Lung microvascular endothelial cell (primary cell): ENCODE results near the gene MORC1. TPM values are rescaled to one million over a fixed set of nuclear protein-coding genes. Genes with fewer than 3 reads are reported as not detected.
"Not testable (repeated sequence)": the region's sequence is repeated elsewhere in the genome, so short reads cannot be mapped to it uniquely, and the experiment has no call there.

Experiments
- DNase-seq, 2 donors: peaks; one replicate each; pipeline versions ENCODE4 v3.0.0 to v3.0.0-alpha.2; 2010; ENCODE audit warnings: low read depth in 2 of 2
- total RNA-seq: library from RNA; depleted of rRNA; stranded (reverse); fragments of >200 nt; gene quantifications from 2 replicates; pipeline ENCODE4 v1.2.1, GENCODE V29; 2014

MORC1 gene, protein sequence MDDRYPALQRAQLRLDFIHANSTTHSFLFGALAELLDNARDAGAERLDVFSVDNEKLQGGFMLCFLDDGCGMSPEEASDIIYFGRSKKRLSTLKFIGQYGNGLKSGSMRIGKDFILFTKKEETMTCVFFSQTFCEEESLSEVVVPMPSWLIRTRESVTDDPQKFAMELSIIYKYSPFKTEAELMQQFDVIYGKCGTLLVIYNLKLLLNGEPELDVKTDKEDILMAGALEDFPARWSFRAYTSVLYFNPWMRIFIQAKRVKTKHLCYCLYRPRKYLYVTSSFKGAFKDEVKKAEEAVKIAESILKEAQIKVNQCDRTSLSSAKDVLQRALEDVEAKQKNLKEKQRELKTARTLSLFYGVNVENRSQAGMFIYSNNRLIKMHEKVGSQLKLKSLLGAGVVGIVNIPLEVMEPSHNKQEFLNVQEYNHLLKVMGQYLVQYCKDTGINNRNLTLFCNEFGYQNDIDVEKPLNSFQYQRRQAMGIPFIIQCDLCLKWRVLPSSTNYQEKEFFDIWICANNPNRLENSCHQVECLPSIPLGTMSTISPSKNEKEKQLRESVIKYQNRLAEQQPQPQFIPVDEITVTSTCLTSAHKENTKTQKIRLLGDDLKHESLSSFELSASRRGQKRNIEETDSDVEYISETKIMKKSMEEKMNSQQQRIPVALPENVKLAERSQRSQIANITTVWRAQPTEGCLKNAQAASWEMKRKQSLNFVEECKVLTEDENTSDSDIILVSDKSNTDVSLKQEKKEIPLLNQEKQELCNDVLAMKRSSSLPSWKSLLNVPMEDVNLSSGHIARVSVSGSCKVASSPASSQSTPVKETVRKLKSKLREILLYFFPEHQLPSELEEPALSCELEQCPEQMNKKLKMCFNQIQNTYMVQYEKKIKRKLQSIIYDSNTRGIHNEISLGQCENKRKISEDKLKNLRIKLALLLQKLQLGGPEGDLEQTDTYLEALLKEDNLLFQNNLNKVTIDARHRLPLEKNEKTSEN
- not detected in 2 replicates for total RNA-seq

DNA sequence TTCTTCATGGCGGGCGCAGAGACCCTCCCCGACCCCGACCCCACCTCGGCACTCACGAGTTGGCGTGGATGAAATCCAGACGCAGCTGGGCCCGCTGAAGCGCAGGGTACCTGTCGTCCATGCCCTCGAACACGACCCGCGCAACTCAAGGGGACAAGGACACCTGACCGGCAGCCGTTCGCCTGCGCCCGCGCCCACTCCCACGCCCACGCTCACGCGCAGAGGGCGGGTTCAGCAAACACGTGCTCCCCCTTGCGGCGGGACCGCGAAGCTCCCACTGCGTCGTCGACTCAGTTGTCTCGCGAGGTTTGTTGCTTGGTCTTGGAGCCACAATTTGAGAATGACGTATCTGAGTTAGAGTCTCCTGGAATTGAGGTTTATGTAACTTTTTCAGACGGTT, at the start of gene MORC1:
Gene MORC1, minus strand, starts transcription at position 196 of the 400 bp plus-strand sequence. Its CDS starts 75 bp downstream, at position 121.
- no peak for DNase-seq

- DNase-seq: no peak
Measured at GRCh38 chr3:109165905-109166304, 48.0 kb upstream of the MORC1 start.

- no peak for DNase-seq
Measured at GRCh38 chr3:109161487-109162123, 43.7 kb upstream of the MORC1 start.

GRCh38 chr3:109155828-109156227, 37.9 kb upstream of the MORC1 start:
- DNase-seq: no peak

- DNase-seq: no peak
Measured at GRCh38 chr3:109154979-109155378, 37.0 kb upstream of the MORC1 start.

DNA sequence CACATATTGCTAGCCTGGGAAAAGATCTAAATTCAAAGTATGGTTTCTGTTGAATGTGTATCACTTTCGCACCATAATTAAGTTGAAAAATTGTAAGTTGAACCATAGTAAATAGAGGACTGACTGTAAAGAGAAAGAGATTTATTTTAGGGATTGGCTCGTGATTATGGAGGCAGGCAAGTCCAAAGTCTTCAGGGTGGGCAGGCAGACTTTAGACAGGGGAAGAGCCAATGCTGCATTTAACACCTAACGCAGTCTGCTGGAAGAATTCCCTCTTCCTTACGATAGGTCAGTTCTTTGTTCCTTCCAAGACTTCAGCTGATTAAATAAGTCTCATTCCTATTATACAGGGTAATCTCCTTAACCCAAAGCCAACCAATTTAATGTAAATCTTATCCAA, 34.4 kb upstream of the MORC1 start:
- DNase-seq: no peak

DNA sequence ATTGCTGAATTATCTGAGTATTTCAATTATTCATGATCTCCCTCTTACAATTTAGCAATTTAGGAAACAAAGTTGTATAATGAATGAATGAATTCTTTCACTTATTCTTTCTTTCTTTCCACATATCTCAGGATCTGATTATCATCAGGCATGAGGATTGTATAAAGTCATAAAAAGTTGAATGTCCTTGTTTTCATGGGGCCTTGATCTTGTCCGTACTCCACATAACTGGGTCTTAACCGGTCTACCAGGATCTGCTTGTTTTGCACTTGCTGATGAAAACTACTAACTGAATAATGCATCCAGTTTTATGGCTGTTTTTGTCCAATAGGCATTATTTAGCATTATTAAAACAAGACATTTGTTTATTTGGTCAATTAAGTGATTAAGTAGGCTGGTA, 31.1 kb upstream of the MORC1 start:
- DNase-seq: no peak

DNA sequence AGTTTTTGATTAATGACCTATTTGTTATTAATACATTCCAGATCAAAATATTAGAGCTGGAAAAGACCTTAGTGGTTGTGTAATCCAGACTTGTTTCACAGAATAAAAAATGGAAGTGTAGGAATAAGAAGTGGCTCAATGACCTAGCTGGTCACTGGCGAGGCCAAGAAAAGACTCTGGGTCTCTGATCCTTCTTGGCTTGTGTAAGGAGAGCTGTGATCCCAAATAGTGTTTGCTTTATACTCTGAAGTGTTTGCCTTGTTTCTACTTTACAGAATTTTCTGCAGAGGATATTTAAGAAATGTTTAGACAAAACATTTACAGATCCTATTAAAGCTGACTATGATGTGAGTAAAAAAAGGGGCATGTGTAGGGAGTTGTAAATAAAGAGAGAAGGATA, 25.7 kb upstream of the MORC1 start:
- DNase-seq: no peak

GRCh38 chr3:109140318-109140717, 22.4 kb upstream of the MORC1 start:
- DNase-seq: no peak

- DNase-seq: no peak
Measured at GRCh38 chr3:109137761-109138160, 19.8 kb upstream of the MORC1 start.

GRCh38 chr3:109136523-109136922, 18.6 kb upstream of the MORC1 start, which contains the start of gene C3orf85:
Gene C3orf85, plus strand, starts transcription at chr3:109136719. Its CDS starts 129 bp downstream, at chr3:109136848.
- DNase-seq: no peak

DNA sequence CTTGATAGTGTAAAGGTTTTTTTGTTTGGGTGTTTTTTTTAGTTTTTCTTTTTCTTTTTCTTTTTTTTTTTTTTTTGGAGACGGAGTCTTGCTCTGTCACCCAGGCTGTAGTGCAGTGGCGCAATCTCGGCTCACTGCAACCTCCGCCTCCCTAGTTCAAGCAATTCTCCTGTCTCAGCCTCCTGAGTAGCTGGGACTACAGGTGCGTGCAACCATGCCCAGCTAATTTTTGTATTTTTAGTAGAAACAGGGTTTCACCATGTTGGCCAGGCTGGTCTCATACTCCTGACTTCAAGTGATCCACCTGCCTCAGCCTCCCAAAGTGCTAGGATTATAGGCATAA, 15.5 kb upstream of the MORC1 start:
- not testable (repeated sequence) for DNase-seq

DNA sequence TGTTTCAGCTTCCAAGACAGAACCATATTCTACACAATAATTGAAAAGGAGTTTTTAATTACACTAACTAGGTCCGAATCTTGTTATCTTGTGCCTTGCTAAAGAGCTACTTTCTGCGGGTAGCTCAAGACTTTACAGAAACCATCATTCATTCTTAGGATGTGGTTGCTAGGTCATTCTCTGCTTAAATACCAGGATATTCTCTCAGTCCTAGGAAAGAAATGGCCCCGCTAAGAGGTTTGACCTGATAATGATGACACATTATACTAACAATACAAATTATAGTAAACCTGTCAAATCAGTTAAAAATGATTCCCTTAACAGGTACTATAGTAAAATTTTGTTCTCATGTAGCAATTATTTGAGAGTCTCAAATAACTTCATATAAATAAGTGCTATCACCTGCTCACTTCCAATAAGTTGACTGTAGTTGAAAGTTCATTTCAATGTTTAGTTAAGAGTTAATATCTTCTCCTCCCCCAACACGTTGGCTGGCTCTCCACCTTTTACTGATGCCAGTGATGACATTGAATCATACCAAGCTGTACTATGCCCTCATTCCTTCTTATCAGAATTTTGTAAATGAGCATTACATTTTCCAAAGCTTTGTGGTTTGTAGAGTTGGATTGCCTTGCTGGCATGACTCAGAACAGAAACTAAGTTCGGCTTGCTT, 15.0 kb upstream of the MORC1 start:
- no peak for DNase-seq

DNA sequence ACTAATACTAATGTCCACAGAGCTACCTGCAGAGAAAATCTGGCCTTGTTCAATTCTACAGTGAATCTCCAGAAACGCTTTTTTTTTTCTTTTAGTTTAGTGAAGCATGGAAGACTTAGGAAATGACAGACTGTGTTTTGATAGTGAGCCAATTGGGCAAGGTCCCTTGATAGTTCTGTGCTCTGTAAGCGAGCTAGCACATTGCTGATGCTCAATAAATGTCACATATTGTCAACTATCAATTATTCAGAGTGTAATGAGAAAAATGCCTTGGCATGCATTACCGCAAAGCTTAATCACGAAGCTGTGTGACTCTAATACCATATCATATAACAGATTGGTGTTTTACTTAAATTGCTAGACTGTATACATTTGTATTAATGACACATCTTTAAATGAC, 13.3 kb upstream of the MORC1 start:
- DNase-seq: no peak

- no peak for DNase-seq
Measured at GRCh38 chr3:109127553-109127952, 9.6 kb upstream of the MORC1 start.

DNA sequence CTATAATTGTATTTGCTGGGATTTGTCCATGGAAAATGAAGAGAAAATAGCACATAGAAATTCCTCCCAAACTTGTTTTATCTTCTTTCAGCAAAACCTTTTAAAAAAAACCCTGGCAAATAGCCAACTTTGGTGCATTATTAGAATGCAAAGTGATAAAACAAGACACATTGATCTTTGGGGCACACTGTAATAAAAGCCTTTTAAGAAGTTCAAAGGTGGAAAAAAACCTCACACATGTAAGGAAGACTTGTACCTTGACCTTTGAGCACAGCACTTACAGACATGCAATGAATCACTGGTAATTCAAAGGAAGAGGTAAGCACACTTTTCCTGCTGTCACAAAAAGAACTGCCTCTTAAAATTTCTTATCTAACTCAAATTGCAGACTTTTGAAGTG, 8.0 kb upstream of the MORC1 start:
- DNase-seq: no peak

- no peak for DNase-seq
Measured at GRCh38 chr3:109122690-109123089, 4.8 kb upstream of the MORC1 start.

DNA sequence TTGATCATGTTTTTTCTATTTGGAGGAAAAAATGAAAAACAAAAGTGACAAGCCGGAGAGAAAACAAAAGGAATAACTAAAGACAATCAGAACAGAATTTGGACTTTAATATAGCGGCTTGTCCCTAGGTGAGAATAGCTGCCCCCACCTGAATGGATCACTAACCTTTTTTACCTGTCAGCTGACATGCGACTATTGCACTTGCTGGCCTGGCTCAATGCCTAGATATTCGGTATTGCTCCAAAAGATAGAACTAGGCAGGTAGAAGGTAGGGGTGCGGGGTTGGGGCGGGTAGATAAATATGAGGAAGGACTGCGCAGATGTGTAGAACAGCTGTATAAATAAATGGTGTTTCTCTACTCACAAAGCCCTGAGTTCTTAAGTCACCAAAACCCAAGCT, 650 bp upstream of the MORC1 start:
- no peak for DNase-seq

DNA sequence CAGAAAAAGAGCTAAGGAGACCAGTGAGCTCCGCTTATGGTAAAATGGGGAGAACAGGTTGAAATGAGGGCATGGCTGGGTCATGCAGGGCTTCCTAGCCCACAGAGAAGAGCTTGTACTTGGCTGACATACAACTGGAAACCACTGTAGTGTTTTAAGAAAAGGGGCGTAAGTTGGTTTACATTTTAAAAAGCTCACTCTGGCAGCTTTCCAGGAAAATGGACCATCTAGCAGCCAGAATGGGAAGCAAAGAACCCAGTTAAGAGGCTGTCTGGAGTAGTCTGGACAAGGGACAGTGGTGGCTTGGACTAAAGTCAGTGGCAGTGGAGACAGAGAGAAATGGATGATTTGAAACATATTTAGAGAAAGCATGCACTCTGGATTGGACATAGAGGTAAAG, 1.9 kb downstream of the MORC1 start:
- no peak for DNase-seq

DNA sequence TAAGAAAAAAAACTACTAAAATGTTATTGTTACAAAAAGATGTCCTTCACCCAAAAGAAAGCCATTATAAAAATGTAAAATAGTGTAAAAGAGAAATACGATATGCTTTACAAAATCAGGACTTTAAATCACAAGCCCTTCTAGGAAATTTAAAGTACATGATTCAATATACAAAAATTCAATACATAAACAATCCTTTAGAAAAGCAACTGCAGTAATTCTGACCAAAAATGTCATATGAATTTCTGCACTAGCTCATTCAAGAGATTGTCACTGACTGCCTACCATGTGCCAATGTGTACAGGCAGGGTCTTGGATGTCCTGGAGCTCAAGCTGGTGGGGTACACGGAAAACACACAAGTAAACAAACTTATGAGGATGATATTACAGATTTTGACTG, 2.5 kb downstream of the MORC1 start:
- DNase-seq: no peak

DNA sequence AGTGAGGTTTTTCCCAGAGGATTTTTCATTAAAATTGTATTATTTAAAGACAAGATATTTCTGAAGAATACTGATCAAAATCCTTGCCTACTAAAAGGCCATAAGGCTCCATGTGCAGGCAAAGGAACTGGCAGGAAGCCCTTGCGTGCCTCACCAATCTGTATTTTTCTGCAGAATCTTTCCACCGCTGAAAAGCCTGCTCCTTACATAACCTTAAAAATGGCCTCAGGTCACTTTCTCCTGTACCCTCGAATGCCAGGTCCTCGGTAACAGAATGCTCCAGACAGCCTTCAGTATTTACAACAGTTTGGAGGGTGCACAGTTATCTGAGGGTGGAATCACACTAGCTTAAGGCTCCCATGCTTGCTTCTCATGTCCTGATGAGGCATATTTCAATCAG, 3.2 kb downstream of the MORC1 start:
- no peak for DNase-seq
